HG02885 (cell line): ENCODE data around the gene PNMA1.

Source experiments
- ATAC-seq: cut with Tn5 transposase; IDR thresholded peaks from one replicate; pipeline ENCODE4 v1.9.1; 2021; ENCODE audit warnings: mild to moderate bottlenecking; ENCODE audit not compliant: unreplicated experiment, poor library complexity

PNMA1 gene

DNA sequence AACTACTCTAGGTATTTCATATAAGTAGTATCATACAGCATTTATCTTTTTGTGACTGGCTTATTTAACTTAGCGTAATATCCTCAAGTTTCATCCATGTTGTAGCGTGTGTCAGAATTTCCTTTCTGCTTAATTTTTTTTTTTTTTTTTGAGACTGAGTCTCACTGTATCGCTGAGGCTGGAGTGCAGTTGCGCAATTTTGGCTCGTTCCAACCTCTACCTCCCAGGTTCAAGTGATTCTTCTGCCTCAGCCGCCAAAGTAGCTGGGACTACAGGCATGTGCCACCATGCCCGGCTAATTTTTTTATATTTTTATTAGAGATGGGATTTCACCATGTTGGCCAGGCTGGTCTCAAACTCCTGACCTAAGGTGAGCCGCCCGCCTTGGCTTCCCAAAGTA lies 28.9 kb downstream of the PNMA1 start:
- no peak for ATAC-seq

- no peak for ATAC-seq
These were observed 29.6 kb downstream of the PNMA1 start for GRCh38 chr14:73684627-73685026.

GRCh38 chr14:73680821-73681220 lies 33.4 kb downstream of the PNMA1 start:
- no peak for ATAC-seq

DNA sequence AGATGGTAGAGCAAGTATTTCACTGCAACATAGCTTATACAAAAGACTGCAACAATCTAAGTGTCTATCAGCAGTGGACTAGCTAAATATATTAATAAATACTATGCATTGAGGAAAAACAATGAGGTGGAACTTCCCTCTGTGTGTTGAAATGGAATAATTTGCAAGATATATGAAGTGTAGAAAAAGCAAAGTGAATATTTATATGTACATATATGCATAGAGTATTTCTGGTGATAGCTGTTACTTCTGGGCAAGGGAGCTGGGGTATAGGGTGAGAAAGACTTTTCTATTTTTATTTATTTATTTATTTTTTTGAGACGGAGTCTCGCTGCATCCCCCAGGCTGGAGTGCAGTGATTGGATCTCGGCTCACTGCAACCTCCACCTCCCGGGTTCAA lies 35.5 kb downstream of the PNMA1 start:
- no peak for ATAC-seq

- no peak for ATAC-seq
These were observed 39.2 kb downstream of the PNMA1 start for GRCh38 chr14:73674986-73675385.

GRCh38 chr14:73667854-73668253 lies 46.3 kb downstream of the PNMA1 start:
- ATAC-seq: no peak

GRCh38 chr14:73666583-73666982 lies 47.6 kb downstream of the PNMA1 start:
- no peak for ATAC-seq

DNA sequence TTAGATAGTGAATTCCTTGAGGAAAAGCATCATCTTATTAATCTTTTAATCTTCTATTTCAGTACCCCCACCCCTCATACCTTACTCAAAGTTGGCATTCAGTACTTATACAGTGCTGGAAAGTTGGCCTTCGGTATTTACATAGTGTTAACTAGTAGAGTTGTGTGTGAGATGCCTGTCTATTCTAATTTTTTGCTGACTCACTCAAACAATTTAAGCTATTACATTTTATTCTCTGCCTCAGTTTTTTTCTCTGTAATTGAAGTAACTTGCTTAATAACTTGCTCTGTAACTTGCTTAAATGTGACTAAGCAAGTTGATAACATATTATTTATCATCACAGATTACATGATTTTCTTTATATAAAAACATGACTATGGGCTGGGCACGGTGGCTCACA lies 49.1 kb downstream of the PNMA1 start:
- no peak for ATAC-seq

DNA sequence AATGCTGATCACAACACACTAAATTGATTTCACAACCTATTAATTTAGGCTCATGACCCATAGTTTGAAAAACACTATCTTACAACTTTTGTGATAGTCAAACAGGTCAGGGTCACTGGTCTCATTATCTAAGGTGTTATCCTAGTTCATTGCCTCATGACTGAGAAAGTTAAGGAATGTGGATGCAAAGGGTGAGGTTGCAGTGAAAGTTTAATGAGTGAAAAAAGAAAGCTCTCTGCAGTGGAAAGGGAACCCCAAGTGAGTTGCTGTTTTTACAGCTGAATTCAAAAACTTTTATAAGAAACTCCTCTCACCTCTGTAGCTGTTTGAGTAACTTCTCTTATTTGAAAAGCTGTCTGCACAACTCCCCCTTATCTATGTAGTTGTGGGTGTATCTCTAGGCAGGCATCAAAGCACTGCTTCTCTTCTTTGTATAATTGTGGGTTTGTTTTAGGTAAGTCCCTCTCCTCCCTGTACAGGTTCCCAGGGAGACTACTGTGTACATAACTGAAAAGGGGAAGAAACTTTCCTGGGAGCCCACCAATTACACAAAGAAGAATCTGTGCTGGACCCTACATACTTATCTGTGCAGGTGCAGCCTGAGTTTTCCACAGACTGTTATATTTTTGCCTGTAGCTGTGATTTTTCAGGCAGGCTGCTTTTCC lies 50.5 kb downstream of the PNMA1 start:
- no peak for ATAC-seq

DNA sequence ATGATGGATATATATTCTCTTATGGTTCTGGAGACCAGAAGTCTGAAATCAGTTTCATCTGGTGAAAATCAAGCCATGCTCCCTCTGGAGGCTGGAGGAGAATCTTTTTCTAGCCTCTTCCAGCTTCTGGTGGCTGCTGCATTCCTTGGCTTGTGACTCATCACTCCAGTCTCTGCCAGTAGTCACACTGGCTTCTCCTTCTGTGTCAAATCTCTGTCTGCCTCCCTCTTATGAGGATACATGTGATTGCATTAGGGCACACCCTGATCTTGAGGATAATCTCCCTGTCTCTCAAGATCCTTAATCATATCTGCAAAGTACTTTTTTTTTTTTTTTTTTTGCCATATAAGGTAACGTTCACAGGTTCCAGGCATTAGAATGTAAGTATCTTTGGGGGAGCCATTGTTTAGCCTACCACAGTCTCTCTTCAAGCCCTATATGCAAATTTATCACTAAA lies 51.7 kb downstream of the PNMA1 start:
- ATAC-seq: no peak

DNA sequence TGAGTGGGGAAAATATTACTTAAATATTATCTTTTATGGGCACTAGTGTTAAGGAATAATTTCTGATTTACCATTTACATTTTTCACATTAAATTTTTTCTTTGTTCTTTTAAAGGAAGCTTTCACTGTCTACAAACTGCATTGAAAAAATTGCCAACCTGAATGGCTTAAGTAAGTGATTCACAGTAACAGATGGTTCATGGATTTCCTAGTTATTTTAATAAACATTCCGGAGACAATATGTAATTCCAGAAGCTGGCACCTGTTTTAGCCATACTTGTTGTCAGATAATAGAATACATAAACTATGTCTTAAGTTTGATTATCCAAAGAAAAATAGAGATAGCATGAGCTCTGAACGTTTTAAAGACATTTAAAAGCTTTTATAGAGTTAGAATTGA lies 52.3 kb downstream of the PNMA1 start:
- ATAC-seq: no peak
